HUES48 (cell line): ENCODE data around the gene HOXB3.
"Not testable (repeated sequence)": the region's sequence is repeated elsewhere in the genome, so short reads cannot be mapped to it uniquely, and the experiment has no call there.

Experiments used
- H3K27ac ChIP-seq: one replicate; pipeline ENCODE4 v1.7.0; 2013; ENCODE audit warnings: low read depth, low read length, inconsistent platforms
- H3K27me3 ChIP-seq: 2 replicates; pipeline ENCODE4 v1.6.1; 2013; ENCODE audit warnings: mild to moderate bottlenecking, low read length; ENCODE audit not compliant: control insufficient read depth, insufficient read depth
- H3K36me3 ChIP-seq: 2 replicates; pipeline ENCODE4 v1.6.1; 2013; ENCODE audit warnings: low read length; ENCODE audit not compliant: control insufficient read depth, insufficient read depth
- H3K4me1 ChIP-seq: 2 replicates; pipeline ENCODE4 v1.6.1; 2013; ENCODE audit warnings: mild to moderate bottlenecking, low read length; ENCODE audit not compliant: control insufficient read depth, insufficient read depth
- H3K4me3 ChIP-seq: 2 replicates; pipeline ENCODE4 v1.5.1; 2013; ENCODE audit warnings: mild to moderate bottlenecking, low read depth, low read length
- H3K9ac ChIP-seq: 2 replicates; pipeline ENCODE4 v1.6.1; 2013; ENCODE audit warnings: mild to moderate bottlenecking, low read depth, low read length, moderate library complexity
- H3K9me3 ChIP-seq: 2 replicates; pipeline ENCODE4 v1.6.1; 2013; ENCODE audit warnings: low read length; ENCODE audit not compliant: control insufficient read depth, insufficient read depth

Gene HOXB3

GRCh38 chr17:48520631-48521079, 69.4 kb downstream of the HOXB3 start:
- Histone ChIP-seq H3K27me3 (peaks cover 80% of the 10 kb centered on the region), H3K27ac (peak overlapping the region; percentile 84), H3K9me3 (no peaks in the 10 kb centered on the region), H3K36me3 (no peaks in the 10 kb centered on the region), H3K4me1 (peaks cover 38% of the 10 kb centered on the region), H3K4me3 (peak overlapping the region; percentile 33), H3K9ac (no peak overlapping the region)

- no peaks in the 10 kb centered on the region for H3K9me3 ChIP-seq
- H3K4me3 ChIP-seq, result no peak overlapping the region
- H3K36me3 ChIP-seq, result no peaks in the 10 kb centered on the region
- peaks cover 79% of the 10 kb centered on the region for H3K27me3 ChIP-seq
- H3K4me1 ChIP-seq, result peaks cover 38% of the 10 kb centered on the region
- H3K9ac ChIP-seq, result no peak overlapping the region
- H3K27ac ChIP-seq, result no peak overlapping the region
Measured at GRCh38 chr17:48519427-48519826, 70.6 kb downstream of the HOXB3 start.

GRCh38 chr17:48517478-48517877, 72.6 kb downstream of the HOXB3 start:
- Histone ChIP-seq H3K36me3 (no peaks in the 10 kb centered on the region), H3K9ac (no peak overlapping the region), H3K9me3 (no peaks in the 10 kb centered on the region), H3K4me1 (peaks cover 34% of the 10 kb centered on the region), H3K4me3 (no peak overlapping the region), H3K27ac (no peak overlapping the region), H3K27me3 (peaks cover 66% of the 10 kb centered on the region)

- peaks cover 53% of the 10 kb centered on the region for H3K27me3 ChIP-seq
- no peaks in the 10 kb centered on the region for H3K36me3 ChIP-seq
- no peaks in the 10 kb centered on the region for H3K9me3 ChIP-seq
- H3K4me1 ChIP-seq, result peaks cover 23% of the 10 kb centered on the region
- H3K4me3 ChIP-seq, result no peak overlapping the region
- H3K27ac ChIP-seq, result peak overlapping the region; percentile 9
- no peak overlapping the region for H3K9ac ChIP-seq
Measured at GRCh38 chr17:48515925-48516900, 73.8 kb downstream of the HOXB3 start.

- no peaks in the 10 kb centered on the region for H3K9me3 ChIP-seq
- H3K27ac ChIP-seq, result no peak overlapping the region
- peaks cover 37% of the 10 kb centered on the region for H3K27me3 ChIP-seq
- no peak overlapping the region for H3K4me3 ChIP-seq
- no peak overlapping the region for H3K9ac ChIP-seq
- H3K4me1 ChIP-seq, result peaks cover 10% of the 10 kb centered on the region
- no peaks in the 10 kb centered on the region for H3K36me3 ChIP-seq
Measured at GRCh38 chr17:48514477-48514876, 75.6 kb downstream of the HOXB3 start.

- Histone ChIP-seq H3K4me1 (peaks cover 10% of the 10 kb centered on the region), H3K27ac (no peak overlapping the region), H3K9ac (no peak overlapping the region), H3K9me3 (no peaks in the 10 kb centered on the region), H3K36me3 (no peaks in the 10 kb centered on the region), H3K4me3 (no peak overlapping the region), H3K27me3 (peaks cover 32% of the 10 kb centered on the region)
Measured at GRCh38 chr17:48513666-48514455, 76.2 kb downstream of the HOXB3 start.

GRCh38 chr17:48513097-48513496, 76.9 kb downstream of the HOXB3 start:
- no peaks in the 10 kb centered on the region for H3K9me3 ChIP-seq
- H3K4me1 ChIP-seq, result peaks cover 10% of the 10 kb centered on the region
- H3K9ac ChIP-seq, result no peak overlapping the region
- no peaks in the 10 kb centered on the region for H3K36me3 ChIP-seq
- no peak overlapping the region for H3K4me3 ChIP-seq
- H3K27me3 ChIP-seq, result peaks cover 27% of the 10 kb centered on the region
- H3K27ac ChIP-seq, result no peak overlapping the region

GRCh38 chr17:48510761-48511604, 79.1 kb downstream of the HOXB3 start:
- no peaks in the 10 kb centered on the region for H3K36me3 ChIP-seq
- no peak overlapping the region for H3K27ac ChIP-seq
- H3K9me3 ChIP-seq, result no peaks in the 10 kb centered on the region
- peaks cover 24% of the 10 kb centered on the region for H3K27me3 ChIP-seq
- peaks cover 5% of the 10 kb centered on the region for H3K4me1 ChIP-seq
- H3K4me3 ChIP-seq, result no peak overlapping the region
- no peak overlapping the region for H3K9ac ChIP-seq

GRCh38 chr17:48510381-48510760, 79.7 kb downstream of the HOXB3 start:
- 0 out of 2 replicates have a peak, but pooled peaks cover 8% of the 10 kb centered on the region for H3K4me1 ChIP-seq
- no peak overlapping the region for H3K9ac ChIP-seq
- H3K4me3 ChIP-seq, result no peak overlapping the region
- H3K27me3 ChIP-seq, result peaks cover 23% of the 10 kb centered on the region
- no peaks in the 10 kb centered on the region for H3K9me3 ChIP-seq
- H3K27ac ChIP-seq, result no peak overlapping the region
- no peaks in the 10 kb centered on the region for H3K36me3 ChIP-seq

GRCh38 chr17:48509708-48510107, 80.3 kb downstream of the HOXB3 start:
- H3K4me1 ChIP-seq, H3K27ac ChIP-seq, H3K36me3 ChIP-seq, H3K9me3 ChIP-seq, H3K4me3 ChIP-seq, H3K9ac ChIP-seq: not testable (repeated sequence)
- H3K27me3 ChIP-seq, result peaks cover 18% of the 10 kb centered on the region
